Cortex of kidney (tissue), 1 donor: ENCODE results near the gene CASTOR2.
"Not testable (repeated sequence)": the region's sequence is repeated elsewhere in the genome, so short reads cannot be mapped to it uniquely, and the experiment has no call there.

ENCODE experiments used
- DNase-seq: peaks from one replicate; lab custom pipeline; 2025; lab: John Stamatoyannopoulos, UW

CASTOR2 gene

DNA sequence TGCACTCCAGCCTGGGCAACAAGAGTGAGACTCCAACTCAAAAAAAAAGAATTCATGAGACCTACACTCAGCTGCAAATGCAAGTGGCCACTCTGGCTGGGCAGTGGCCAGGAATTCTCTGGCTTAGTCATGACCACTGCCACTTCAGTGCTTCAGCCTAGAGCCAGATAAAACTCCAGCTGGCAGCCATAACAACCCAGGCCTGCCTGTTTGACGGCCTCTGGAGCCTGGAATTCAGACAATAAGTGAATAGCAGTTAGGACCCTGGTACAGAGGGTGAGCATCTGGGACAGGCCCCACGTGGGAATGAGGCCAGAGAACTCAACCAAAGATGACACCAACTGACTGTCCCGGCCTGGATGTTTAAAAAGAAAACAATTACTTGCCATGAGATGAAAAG is 90.2 kb downstream of the CASTOR2 start:
- DNase-seq: no peak

DNA sequence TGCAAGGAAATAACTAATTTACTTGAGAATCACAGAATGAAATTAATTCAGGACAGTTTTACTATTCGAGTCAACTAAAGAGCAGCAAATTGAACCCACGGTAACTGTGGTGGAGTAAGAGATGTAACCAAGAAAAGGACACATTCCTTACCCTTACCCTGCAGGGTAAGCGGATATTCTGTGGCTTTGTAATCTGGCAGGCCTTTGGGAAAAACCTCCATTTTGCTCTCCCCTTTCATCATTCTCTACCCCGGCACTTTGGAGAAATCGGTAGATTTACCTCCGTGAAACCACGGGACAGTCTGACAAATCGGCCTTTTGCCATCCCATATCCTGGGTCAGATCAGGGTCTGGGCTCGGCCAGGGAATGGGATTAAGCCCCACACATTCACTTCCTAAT is 90.7 kb downstream of the CASTOR2 start:
- DNase-seq: no peak

DNA sequence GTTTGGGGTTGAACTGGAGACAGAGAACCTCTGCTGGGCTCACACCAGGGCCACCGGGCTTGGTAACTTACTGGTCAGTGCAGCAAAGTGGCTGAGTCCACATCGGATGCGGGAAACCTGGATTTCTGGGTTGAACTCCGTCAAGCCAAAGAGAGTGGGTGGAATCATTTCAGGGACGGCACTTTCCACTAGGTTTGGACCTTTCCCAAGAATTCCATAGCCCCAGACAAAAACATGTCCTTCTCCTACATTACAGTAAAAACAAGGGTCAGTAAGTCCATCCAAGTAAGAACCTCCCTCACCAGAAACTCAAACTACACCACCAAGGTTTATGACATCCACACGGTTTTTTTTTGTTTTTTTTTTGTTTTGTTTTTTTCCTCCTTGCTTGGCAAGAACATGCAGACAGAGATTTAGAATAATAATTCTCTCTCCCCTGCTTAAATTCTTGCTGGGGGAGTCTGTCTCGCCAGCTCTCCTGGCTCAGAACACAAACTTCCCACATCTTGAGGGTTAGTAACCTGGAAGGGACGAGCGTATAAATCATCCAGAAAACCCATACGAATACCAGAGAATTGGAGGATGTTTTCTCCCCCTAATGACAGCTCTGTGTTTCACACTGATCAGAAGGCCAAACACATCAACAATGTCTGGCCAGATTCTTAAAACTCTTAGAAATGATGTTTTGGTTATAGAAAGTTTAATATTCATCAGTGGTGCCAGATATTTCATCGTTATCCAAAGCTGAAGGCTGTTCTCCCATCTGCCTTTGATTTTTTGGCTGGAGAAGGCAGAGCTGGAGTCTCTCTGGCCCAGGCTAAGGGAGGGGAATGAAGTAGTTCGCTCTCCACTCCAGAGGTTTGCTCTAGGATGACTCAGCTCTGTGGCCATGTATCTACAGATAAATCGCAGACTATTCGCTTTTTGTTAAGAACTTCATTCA is 91.6 kb downstream of the CASTOR2 start:
- DNase-seq: no peak

DNA sequence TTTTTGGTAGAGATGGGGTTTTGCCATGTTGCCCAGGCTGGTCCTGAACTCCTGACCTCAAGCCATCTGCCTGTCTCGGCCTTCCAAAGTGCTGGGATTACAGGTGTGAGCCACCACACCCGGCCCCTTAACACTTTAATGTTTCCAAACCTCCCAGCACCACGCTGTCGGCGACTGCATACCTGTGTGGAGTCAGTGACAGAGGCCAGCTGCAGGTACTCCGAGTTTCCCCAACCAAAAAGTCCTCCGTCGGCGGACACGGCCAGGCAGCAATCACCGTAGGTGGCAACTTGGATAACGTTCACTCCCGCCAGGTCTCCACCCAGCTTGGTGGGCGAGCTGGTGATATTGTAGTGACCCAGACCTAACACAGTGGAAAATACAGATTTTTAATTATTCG is 93.9 kb downstream of the CASTOR2 start:
- no peak for DNase-seq

DNA sequence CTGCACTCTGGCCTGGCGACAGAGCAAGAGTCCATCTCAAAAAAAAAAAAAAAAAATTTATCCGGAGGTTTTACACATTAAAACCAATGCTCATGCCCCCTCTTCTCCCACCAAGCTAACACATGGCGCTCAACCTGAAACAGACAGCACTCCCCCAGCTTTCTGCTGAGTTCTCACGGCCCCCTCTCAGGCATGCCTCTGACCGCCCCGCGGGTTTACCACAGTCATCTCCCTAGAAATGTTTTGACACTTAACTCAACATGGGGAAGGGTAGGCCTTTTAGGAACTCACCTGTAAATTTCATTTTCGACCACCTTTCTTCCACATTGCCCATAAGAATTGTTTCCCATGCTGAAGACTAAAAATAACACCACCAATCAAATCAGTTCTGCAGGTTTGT is 99.8 kb downstream of the CASTOR2 start:
- DNase-seq: no peak

DNA sequence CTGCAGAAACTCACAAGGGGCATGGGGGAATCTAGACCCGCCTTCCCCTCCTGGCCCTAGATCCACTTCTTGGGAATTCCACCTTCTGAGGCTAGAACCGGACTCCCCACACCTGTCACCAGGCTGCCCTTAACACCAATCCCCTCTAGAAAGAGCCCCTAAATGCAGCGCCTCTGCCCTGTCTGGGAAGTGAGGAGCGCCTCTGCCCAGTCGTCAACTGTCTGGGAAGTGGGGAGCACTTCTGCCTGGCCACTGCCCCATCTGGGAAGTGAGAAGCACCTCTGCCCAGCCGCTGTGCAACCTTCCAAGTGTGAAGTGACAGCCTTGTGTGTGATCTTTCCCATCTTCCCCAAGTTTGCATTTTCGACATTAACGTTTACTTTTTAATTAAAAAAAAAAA is 100.3 kb downstream of the CASTOR2 start:
- DNase-seq: no peak

DNA sequence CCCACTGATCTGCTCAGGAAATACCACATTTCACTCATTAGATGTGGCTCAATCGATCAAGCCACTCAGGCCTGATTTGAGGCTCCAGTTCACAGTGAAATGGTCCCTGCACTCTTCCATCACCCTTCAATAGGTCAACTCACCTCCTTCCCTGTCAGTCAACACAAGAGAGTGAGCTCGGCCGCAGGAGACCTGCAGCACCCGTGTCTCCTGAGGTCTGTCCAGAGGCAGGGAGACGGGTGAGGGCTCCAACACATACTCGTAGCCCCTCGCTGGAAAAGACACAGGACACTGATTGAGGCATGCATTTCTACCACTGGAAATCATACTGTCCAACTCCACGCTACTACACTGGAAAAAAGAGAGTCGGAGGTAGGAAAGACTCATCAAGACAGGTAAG is 102.0 kb downstream of the CASTOR2 start:
- DNase-seq: no peak

DNA sequence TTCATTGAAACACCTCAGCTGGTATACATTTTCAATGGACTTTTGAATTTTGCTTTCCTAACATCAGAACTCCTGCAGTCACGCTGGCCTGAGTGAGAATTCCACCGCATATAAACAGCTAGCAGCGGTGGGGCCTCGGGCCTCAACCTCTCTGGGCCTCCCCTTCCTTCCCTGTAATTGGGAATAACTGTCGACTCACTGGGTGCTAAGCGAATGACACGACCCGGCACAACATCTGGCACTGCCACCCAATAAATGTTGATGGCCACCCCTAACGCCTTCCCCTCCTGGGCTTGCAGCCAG is 108.4 kb downstream of the CASTOR2 start:
- no peak for DNase-seq

DNA sequence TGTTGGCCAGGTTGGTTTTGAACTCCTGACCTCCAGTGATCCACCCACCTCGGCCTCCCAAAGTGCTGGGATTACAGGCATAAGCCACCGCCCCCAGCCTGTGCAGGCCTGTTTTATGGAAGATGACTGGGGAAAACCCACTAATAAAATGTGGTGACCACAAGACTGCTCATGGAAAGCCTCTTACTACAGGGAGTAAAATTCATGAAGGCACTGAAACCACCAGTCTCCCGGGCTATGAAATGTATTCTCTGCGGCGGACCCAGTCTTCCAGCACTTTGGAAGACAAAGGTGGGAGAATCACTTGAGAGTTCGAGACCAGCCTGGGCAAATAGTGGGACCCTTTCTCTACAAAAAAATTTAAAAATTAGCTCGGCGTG is 109.7 kb downstream of the CASTOR2 start:
- DNase-seq: not testable (repeated sequence)
